Measurements from ENCODE around the gene NUP62.

NUP62 gene

GRCh38 chr19:49863254-49863934, 65.9 kb downstream of the NUP62 start:
- DNase-seq, result no peak

GRCh38 chr19:49862391-49863253, 66.7 kb downstream of the NUP62 start:
- DNase-seq, result no peak

- DNase-seq, result no peak
Measured at GRCh38 chr19:49861541-49862378, 67.5 kb downstream of the NUP62 start.

- DNase-seq, result peak; percentile 39
Measured at GRCh38 chr19:49861107-49861506, 68.2 kb downstream of the NUP62 start.

DNA sequence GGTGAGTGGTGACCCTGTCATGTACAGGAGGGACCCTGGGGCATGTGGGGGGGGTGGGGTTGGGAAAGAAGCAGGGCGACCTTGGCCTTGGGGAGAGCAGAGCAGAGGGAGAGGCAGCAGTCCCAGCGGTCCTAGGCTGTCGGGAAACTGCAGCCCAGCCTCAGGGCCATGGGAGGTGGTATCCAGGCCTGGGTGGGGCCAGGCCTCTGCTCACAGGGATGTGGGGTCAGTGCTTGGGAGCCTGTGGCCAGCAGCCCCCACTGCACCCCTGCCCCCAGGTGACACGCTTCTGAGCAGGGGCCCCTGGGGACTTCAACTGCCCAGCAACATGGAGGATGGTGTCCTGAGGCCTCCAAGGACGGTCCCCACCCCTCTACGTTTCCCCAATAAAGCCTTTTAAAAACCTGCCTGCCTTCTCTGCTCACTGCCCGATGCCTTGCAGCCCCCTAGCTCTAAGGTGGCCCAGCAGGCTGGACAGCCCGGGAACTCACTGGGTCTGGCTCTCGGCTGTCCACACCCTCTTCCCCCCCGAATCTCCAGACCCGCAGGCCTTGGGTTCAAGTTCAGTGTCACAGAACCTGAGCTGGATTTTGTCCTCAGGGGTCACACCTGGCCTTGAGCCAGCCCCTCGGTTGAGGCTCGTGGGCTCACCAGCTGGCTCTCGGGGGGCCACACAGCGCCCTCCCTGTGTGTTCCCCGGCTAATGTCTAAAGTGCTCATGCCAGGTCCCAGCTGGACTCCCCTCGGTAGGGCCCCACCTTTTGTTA, 68.8 kb downstream of the NUP62 start:
- no peak for DNase-seq

DNA sequence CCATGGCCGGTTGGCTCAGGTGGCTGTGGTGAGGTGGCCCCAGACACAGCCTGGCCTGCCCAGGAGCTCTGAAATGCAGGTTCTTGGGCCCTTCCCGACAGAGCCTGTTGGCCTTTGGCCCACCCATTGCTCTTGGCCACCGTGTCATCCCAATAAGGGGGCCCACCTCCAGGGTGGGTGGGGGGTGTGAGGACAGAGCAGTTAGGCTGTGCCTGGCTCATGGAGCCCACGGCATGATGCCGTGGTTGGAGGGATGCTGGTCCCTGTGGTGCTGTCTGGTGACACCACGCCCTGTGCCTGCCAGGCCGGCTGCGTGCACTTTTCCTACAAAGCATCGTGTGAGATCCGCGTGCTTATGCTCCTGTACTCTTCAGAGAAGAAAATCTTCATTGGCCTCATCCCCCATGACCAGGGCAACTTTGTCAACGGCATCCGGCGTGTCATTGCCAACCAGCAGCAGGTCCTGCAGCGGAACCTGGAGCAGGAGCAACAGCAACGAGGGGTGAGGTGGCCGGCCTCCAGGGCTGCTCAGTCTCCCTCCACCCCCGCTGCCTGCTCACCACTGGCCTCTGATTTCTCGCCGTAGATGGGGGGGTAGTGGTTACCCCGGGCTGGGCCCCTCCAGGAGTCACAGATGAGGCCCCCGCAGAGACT, 69.5 kb downstream of the NUP62 start:
- DNase-seq, result no peak

DNA sequence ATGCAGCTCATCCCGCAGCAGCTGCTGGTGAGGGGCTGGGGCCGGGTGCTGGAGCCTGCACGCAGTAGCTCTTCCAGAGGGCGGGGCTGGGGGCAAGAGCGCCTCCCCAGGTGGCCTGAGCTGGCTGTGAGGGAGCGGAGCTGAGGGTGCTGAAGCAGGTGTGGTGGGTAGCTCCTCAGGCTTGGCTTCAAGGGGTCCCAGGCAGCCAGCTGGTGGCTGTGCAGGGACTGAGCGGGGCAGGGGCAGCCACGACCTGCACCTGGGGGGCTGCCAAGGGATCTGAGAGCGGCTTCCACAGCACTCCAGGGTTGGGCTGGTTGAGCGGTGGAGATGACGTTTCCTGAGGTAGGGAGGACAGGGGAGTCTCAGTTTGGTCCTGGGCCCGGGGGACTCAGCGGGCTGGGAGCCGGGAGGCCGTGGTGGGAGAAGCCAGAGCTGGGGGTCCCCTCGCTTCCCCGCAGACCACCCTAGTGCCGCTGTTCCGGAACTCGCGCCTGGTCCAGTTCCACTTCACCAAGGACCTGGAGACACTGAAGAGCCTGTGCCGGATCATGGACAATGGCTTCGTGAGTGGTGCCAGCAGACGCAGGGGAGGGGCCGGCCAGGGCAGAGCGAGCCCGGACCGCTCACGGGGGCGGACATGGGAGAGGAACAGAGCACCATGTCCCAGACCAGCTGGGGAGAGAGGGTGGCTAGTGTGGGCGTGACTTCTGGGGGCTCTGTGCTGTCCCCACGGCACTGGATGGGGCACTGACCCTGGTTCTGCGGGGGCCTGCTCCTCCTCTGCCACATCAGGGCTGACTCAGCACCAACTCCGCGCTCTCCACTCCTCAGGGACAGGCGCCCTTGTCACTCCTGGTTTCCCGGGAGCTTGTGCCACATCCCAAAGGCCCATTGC, 71.0 kb downstream of the NUP62 start:
- no peak for DNase-seq

GRCh38 chr19:49857838-49858087, 71.5 kb downstream of the NUP62 start:
- DNase-seq, result no peak

GRCh38 chr19:49857061-49857837, 72.1 kb downstream of the NUP62 start:
- DNase-seq, result no peak
